Measurements from ENCODE around the gene CYP2W1.
A peak's percentile ranks its signal among the peaks of the same experiment; 100 is the strongest.

Gene CYP2W1

DNA sequence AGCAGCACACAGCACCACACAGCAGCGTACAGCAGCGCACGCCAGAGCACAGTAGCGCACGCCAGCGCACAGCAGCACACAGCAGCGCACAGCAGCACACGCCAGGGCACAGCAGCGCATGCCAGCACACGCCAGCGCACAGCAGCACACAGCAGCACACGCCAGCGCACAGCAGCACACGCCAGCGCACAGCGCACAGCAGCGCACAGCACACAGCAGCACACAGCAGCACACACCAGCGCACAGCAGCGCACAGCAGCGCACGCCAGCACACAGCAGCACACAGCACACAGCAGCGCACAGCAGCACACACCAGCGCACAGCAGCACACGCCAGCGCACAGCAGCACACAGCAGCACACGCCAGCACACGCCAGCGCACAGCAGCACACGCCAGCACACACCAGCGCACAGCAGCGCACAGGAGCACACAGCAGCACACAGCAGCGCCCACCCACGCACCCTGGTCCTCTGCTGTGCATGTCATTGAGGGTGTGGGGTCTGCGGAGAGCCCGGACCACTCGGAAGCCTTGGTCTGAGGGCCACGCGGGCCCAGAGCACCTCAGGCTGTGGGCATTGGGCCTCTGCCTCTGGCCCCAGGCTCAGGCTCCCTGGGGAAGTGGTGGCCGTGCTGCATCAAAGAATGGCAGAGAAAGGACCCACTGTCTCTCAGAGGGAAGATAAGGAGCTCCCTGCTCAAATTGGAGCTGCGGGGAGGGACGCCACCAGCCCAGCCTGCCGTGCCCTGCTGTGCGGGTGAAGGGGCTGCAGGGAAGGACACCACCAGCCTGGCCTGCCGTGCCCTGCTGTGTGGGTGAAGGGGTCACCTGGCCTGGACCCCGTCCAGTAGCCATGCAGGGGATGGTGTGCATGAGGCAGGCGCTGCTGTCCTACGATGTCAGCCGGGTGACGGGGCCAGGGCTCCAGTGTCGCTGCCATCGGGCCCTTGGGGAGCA lies 33.9 kb downstream of the CYP2W1 start:
- no peak for DNase-seq

DNA sequence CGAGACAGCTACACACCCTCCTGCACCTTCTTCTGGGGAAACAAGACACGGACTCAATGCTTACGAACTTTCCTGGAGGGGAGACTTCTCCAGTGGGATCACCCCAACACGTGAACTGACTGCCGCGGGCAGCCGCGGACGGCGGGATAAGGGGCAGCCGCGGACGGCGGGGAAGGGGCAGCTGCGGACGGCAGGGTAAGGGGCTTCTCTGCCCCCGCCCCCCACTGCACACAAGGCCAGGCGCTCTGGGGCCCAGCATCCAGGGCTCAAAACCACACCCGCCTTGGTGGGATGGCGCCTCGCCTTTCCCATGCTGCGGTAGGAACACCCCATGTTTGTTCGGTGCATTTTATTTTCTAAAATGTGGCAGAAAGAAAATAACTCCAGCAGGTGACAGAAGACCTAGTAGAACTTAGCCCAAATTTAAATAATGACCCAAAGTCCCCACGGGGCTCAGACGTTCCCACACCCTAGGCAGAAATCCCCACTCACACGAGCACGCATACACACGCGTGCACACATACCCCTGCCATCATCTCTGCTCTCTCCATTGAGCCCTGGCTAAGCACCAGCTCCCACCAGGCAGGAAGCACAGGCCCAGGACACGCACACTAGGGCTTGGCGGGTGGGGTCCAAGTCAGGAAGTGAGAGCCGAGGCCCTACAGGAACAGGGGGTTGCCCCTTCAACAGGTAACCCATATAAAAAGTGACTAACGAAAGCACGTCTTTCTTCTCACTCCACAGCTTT lies 34.8 kb downstream of the CYP2W1 start:
- no peak for DNase-seq

DNA sequence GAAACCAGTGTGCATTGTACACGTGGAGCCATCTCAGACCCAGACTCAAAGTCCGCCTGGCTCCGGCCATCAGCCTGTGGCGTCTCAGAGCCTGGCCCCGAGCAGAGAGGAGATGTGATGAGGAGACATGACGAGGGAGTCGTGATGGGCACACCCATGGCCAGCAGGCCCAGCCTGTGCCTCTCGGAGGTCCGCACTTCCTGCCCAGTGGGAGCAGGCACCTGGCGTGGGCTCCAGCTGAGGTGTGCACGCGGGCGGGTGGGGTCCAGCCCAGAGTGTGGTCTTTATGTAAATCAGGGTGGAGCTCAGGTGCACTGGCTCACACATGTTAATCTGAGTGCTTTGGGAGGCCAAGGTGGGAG lies 35.3 kb downstream of the CYP2W1 start:
- no peak for DNase-seq

DNA sequence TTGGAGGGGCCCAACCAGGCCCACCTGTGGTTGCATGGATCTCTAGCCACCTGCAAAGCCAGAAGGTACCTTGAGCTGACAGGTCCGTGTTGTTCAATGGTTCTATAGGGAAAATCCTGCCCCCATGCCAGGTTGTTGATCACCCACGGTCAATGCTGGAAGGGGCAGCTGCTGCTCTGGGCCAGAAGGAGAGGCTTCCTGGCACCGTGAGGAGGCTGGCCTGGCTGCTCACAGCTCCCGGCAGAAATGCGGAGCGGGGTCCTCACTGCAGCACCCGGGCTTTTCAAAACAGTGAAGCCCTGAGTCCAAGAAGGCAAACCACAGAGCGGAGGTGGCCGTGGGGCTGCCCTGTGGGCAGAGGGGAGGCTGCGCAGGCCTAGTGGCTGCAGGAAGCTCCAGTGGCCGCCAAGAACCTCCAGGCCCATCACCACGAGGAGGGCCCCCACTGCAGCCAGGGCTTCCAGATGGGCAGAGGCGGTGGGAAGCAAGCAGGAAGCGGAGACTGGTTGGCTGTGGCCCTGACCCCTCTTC lies 36.3 kb downstream of the CYP2W1 start:
- no peak for DNase-seq

DNA sequence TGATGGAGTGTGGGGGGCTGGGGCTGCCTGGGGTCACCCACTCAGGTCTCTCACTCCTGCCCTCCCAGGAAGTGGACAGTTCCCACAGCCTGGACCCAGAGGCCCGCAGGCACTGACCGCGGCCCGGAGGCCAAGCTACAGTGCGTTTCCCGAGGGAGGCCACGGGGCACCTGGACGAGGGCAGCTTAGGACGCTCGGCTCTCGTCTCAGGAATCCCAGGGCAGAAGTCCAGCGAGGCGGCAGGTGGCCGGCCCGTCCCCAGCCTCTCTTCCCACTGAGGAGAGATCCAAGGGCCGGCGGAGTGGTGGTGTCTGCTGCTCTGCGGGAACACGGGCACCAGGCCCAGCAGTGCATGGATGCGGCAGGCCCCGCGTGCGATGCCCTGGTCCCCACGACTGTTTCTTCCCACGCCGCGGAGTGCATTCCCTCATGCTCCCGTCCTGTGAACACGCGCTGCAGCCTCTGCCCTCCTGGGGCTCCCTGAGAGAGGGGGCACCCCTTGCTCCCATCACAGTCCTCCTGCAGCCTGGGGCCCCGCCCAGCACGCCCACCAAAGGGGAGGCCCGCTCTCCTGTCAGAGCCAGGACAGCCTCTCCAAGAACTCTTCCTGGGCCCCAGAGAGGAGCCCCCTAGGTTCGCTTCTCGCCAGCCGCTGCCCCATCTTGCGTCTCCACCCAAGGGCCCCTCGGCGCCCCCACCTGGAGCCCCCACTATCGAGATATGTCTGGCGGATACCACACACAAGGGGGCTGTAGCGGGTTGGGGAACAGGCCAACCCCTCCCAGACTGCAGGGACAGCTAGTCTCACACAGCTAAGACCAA lies 37.0 kb downstream of the CYP2W1 start:
- no peak for DNase-seq

DNA sequence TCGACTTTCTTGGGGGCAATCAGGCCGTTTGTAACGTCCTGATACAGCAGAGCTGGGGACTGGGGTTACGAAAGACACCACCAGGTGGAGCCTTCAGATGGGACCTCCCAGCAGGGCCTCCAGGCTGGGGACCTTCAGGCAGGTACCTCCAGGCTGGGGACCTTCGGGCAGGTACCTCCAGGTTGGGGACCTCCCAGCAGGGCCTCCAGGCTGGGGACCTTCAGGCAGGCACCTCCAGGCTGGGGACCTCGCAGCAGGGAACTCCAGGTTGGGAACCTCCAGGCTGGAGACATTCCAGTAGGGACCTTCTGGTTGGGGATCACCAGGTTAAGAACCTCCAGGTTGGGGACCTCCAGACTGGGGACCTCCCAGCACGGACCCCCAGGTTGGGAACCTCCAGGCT lies 37.9 kb downstream of the CYP2W1 start:
- DNase-seq: no peak

DNA sequence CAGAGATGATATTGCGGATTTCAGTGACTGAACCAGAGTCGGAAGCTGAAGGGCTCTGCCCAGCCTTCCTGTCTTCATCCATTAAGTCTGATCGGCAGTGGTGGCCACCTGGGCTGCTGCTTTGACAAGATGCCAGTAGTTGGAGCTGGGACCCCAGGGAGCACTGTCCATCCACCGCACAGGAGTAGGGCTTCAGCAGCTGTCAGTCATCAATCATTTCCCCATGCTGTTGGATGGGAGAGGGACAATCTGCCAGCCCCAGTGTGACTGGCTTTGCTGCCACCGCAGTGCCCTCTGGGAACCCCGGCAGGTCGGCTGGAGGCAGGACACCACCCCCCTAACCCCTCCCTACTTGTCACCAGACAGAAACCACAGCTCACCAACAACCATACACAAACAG lies 38.4 kb downstream of the CYP2W1 start:
- no peak for DNase-seq

DNA sequence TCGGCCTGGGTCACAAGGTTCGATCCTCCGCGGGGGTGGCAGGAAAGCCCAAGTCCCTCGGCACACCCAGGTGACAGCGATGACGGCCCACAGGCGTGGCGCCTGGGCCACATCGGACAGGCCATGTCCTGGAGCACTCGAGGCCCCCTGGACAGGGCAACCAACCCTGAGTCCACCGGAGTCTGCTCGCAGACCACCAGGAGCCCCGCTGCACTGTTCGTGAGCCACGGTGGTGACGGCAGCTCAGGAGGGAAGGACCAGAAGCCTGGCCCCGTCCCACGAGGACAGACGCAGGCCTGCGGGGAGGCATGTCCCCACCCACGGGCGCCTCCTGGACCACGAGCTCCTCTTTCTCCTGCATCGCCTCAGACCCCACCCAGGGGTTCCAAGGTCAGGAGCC lies 39.0 kb downstream of the CYP2W1 start:
- no peak for DNase-seq

DNA sequence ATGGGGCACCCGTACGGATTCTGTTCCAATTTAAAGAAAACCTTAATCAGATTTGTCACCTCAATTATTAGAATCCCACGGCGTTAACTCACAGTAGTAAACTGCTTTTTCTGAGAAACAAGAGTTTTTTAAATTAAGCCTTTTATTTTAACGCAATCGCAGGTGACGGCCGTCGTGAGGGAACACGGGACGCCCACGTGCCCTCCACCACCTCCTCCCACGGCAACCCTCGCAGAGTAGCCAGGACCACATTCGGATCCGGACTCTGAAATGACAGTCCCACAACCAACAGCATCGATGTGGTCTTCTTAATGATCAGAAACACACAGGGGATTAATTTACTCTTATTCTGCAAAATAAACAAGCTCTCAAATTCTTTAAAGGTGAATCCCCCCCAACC lies 39.4 kb downstream of the CYP2W1 start:
- DNase-seq: no peak

DNA sequence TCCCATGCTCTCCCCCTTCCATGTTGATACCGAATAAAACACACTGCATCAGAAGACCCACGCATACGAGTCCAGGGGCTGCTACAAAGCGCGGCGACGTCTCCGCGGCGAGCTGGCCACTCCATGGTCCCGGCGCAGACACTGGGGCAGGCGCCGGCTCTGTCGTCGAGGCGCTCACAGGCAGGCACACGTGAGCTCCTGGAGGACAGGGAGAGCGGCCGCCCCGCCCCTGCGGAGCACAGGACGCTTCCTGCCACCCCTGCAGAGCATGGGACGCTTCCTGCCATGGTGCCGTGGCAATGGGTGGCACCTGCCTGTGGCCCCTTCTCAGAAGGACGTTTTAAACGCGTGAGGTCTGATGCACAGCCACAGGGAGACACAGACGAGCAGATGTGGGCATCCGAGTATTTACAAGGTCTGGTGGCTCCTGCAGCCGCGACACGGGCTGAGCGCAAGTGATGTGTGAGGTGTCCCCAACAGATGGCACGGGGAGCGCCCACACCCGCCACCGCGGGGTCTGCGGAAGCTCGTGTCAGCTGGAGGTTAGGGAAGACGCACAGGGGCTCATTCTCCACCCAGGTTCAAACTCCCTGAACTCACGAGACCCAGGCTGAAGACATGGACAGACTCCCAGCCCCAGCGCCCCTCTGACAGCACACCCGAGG lies 40.0 kb downstream of the CYP2W1 start:
- no peak for DNase-seq

DNA sequence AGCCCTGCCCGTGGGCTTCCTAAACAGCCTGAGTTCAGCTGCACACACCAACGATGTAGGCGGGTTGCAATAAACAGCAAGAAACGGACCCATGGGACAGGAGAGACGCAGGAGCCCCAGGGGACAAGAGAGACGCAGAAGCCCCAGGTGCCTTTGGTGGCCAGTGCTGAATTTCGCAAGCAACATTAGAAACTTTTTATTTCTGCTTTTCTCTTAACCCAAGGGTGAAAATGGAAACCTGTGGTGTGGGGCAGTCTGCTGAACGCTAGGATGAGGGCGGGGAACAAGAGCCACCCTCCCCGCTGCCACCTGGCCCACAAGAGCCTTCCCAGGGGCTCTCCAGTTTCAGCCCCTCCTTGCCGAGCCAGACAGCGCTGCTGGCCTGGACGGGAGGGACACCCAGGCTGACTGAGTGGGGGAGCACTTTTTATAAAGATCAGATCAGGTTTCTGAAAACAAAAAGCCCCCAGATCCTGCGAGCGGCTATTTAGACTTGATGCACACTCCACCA lies 41.4 kb downstream of the CYP2W1 start:
- no peak for DNase-seq

DNA sequence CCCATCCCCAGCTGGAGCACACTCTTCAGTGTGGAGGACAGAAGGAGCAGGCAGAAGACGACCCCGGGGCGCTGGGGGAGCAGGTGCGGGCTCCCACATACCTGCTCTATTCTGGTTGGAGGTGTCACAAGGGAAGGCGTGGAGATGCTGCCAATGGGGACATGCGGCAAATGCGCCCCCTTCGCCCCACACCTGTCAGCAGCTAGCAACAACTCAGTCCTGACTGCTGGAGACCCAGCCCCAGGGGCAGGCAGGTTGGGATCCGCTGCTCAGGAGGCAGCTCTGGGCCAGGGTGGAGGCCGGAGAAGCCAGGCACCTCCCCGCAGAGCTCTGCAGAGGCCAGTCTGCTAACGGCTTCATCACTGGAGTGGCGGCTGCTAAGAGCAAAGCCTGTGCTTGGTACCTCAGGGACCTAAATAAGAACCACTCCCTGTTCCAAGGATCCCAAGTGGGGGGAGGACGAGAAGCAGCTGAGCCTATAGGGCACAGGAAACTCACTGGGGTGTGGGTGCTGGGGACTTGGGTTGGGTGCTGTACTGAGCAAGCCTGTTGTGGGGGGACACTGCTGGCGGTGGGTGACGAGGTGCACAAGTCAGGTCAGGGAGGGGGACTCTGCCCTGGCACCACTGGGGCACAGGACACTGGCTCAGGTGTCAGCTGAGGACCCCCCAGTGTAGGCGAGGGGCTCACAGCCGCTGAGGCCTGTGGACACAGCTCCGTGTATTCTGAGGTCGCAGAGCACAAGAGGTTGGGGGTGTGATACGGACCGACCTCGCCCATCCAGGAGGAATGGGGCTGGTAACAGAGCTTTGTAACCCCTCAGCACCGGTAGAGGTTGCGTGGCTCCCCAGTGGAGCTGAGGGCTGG lies 42.1 kb downstream of the CYP2W1 start:
- DNase-seq: no peak

DNA sequence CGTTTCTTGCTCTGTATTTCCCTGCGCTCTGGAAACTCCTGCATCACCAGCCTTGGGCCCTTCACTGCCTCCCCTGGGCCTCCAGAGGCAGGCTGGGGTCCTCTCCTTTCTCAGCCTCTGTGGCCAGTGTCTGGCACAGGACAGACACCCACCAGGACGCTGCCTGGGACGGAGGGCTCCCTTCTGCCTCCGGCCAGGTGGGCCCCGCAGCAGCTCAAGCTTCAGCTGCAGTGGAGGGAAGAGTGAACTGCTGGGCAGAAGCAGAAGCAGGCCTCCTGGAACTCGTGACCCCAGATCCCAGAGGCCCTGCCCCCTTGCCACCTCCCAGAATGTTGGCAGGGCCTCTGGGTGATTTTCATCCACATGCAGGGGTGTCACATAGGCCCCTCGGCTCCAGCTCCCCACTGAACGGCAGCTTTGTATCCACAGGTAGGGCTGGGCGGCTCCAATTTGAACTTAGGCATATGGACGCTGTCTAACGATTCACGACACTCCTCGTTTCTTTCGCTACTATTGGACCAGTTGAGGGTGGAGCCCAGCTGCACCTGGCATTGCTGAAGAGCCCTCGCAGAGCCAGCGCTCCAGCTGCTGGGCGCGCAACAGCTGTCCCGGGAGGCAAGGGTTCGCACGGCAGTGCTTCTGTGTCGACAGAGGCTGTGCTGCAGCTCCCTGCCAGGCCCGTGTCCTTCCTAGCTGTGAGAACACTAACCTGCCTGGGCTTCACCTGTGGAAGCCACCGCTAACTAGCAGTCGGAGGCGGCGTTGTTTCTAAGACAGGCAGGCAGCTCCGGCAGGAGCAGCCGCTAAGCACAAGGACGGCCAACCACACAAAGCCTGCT lies 43.0 kb downstream of the CYP2W1 start:
- DNase-seq: no peak

DNA sequence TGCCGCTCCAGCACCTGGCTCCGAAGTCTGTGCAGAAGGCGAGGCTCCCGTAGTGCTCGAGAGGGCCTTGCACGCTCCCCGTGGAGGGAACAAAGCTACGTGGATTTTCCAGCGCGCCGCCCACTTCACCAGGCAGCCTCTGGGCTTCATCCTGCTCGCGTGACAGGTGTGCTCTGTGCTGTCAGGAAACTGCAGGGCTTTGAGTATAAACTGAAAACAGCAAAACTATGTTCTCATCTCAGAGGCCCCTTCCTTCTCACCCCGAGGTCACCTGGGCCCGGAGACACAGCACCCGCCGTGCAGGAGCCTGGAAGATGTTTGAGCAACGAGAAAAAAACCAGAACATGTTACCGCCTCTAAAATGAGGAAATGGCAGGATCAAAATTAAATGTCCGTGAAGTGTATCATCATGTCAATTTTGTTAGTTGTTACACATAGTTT lies 43.8 kb downstream of the CYP2W1 start:
- DNase-seq: no peak

DNA sequence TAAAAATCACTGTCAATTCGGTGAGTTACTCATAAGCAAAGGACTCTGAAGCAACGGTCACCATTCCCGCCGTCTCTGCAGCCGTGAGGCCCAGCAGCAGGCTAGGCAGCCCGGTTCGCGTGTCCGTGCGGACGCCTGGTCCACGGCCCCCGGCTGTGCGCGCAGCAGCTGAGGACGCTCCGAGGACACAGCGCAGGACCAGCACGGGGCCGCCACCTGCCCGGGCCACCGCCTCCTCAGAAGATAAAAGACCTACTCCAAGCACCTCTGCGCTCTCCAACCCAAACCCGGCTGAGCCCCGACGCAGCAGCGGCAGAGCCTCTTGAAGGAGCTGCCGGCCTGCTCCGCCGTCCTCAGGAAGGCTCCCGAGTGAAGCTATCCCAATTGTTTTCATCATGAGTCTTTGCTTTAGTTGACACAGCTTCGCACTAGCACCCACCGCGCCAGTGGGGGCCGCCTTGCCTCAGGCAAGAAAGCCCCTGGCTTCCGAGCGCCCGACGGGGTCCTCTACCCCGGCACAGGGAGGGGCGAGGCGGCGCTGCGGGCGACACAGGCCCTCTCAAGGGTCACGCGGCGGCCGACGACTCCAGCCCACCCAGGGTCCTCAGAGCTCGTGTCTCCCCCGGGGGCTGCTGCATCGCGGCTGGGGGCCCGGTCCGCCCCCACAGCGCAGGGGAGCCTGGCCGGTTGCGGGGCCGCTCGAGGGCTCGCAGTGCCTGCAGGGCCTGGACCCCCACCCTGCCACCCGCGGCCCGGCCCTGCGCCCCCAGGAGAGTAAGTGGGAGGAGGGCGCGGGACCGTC lies 44.5 kb downstream of the CYP2W1 start:
- peak; percentile 4 for DNase-seq

DNA sequence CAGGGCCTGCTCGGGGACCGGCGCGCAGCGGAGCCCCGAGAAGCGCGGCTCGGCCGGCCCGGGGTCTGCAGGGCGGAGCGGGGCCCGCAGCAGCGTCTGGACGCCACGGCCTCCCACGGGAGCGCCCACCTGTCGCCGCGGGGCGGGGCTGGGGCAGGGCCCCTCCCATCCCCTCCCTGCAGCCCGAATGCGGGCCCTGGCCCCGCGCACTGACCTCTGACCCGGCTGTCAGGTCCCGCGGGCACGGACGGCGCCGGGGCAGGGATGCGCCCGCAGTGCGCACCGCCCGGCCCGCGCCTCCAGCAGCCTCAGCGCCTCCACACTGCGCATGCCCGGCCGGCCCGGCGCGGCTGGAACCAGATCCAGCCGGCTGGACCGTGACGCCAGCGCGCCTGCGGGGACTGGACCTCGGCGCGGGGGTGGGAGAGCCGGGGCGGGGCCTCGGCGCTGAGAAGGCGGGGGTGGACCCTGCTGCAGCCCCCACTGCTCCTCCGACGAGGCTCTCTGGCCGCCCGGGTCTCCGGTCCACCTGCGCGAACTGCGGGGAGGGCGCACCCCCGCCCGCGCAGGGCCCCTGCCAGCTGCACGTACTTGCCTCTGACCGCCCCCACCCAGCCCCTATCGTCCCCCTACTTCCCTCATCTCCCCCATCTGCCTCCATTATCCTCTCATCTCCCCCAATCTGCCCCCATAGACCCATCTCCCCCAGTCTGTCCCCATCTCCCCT lies 45.2 kb downstream of the CYP2W1 start:
- DNase-seq: peak; percentile 75

DNA sequence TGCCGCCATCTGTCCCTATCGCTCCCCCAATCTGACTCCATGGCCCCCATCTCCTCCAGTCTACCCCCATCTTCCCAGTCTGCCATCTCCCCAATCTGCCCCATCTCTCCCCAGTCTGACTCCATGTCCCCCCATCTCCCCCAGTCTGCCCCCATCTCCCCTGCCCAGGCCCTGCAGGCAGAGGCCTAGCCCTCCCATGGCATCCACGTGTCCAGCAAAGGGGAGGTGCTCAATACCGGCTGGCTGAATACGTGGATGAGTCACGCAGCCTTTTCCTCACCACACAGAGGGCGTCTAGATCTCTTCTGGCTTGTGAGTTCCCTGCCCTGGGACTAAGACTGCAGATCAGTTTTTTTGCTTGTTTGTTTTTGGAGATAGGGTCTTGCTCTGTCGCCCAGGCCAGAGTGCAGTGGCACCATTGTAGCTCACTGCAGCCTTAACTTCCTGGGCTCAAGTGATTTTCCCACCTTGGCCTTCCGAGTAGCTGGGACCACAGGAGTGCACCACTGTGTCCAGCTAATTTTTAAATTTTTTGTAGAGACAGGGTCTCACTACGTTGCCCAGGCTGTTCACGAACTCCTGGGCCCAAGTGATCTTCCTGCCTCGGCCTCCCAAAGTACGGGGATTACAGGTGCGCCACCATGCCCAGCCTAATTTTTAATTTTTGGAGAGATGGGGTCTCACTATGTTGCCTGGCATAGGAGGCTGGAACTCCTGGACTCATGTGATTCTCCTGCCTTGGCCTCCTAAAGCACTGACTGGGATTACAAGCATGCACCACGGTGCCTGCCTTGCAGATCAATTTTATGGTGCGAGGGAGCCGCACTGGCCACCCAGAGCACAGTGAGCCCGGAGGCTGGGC lies 46.0 kb downstream of the CYP2W1 start:
- peak; percentile 73 for DNase-seq

Data from NCI-H2227 treated with DMSO at 0.1 percent for 48 hours (cell line).